Thymus (tissue), 11 donors: Measurements from ENCODE around the gene CFP. TPM values are rescaled to one million over a fixed set of nuclear protein-coding genes. Genes with fewer than 3 reads are reported as not detected.
A peak's percentile ranks its signal among the peaks of the same experiment; 100 is the strongest.

Experiments used
- DNase-seq, 9 donors: peaks; one replicate each; pipeline ENCODE4 v3.0.0-alpha.2; 2013; ENCODE audit warnings: low spot score in 9 of 9, low read depth in 6 of 9, missing footprints in 1 of 9
- H3K27ac ChIP-seq, 2 donors: one replicate each; pipeline ENCODE4 v1.5.1; 2013; ENCODE audit warnings: control low read depth in 1 of 2, low read depth in 1 of 2, low read length in 1 of 2, mild to moderate bottlenecking in 1 of 2, moderate library complexity in 1 of 2
- H3K27me3 ChIP-seq, 2 donors: one replicate each; pipeline ENCODE4 v1.5.1; 2013; ENCODE audit warnings: low read length in 1 of 2; ENCODE audit not compliant: control insufficient read depth in 2 of 2, insufficient read depth in 1 of 2
- H3K36me3 ChIP-seq, 2 donors: one replicate each; pipeline ENCODE4 v1.5.1; 2013; ENCODE audit warnings: low read length in 1 of 2, mild to moderate bottlenecking in 1 of 2, moderate library complexity in 1 of 2; ENCODE audit not compliant: control insufficient read depth in 2 of 2, insufficient read depth in 2 of 2
- H3K4me1 ChIP-seq, 2 donors: one replicate each; pipeline ENCODE4 v1.5.1; 2013; ENCODE audit warnings: low read length in 2 of 2; ENCODE audit not compliant: control insufficient read depth in 2 of 2, insufficient read depth in 2 of 2
- H3K4me3 ChIP-seq, 2 donors: one replicate each; pipeline ENCODE4 v1.5.1; 2013; ENCODE audit warnings: low read length in 2 of 2, control low read depth in 1 of 2, mild to moderate bottlenecking in 1 of 2
- H3K9me3 ChIP-seq, 2 donors: one replicate each; pipeline ENCODE4 v1.5.1; 2013; ENCODE audit warnings: low read length in 1 of 2, mild to moderate bottlenecking in 1 of 2; ENCODE audit not compliant: control insufficient read depth in 2 of 2, insufficient read depth in 1 of 2
- WGBS: extraction: QIAGEN DNeasy Blood & Tissue Kit; methylation state at CpG from one replicate; pipeline ENCODE4 v1.1.7; 2013; 5-methylcytosine and 5-hydroxymethylcytosine counted together
- polyA plus RNA-seq: library from polyadenylated mRNA; stranded (reverse); fragments of 200-250 nt; gene quantifications from one replicate; pipeline ENCODE4 v1.2.3, GENCODE V29; 2013
- total RNA-seq: library from RNA; stranded (reverse); fragments of 120-200 nt; gene quantifications from one replicate; pipeline ENCODE4 v1.2.4, GENCODE V29; 2013
- donor health status: healthy.

The CFP gene
- total and polyA plus RNA-seq, 2 donors, result 19.8 to 27.8 TPM

- no peak for DNase-seq
- WGBS, result 96% methylated on average over 10 of the region's 10 CpGs
- Histone ChIP-seq H3K4me3 (no peak overlapping the region), H3K27ac (no peak overlapping the region), H3K9me3 (no peaks in the 10 kb centered on the region), H3K36me3 (peaks cover 7 to 10% of the 10 kb centered on the region in 2 donors), H3K4me1 (peaks cover 6 to 12% of the 10 kb centered on the region in 2 donors), H3K27me3 (no peaks in the 10 kb centered on the region)
Measured at GRCh38 chrX:47645530-47645929, 15.8 kb upstream of the CFP start.

- DNase-seq, result no peak
- Histone ChIP-seq H3K4me1 (peaks cover 6 to 12% of the 10 kb centered on the region in 2 donors), H3K27me3 (no peaks in the 10 kb centered on the region), H3K27ac (no peak overlapping the region), H3K9me3 (peaks cover 0 to 2% of the 10 kb centered on the region in 2 donors), H3K4me3 (no peak overlapping the region), H3K36me3 (peaks cover 11 to 18% of the 10 kb centered on the region in 2 donors)
- 93% methylated on average over 12 of the region's 12 CpGs for WGBS
Measured at GRCh38 chrX:47644557-47645091, 14.9 kb upstream of the CFP start.

GRCh38 chrX:47643926-47644325, 14.2 kb upstream of the CFP start:
- DNase-seq, result no peak
- WGBS, result 72% methylated on average over 2 of the region's 2 CpGs

GRCh38 chrX:47638816-47639215, 9.1 kb upstream of the CFP start:
- H3K4me1 ChIP-seq, result peaks cover 0 to 6% of the 10 kb centered on the region in 2 donors
- WGBS, result 97% methylated on average over 14 of the region's 14 CpGs
- no peaks in the 10 kb centered on the region for H3K27me3 ChIP-seq
- H3K9me3 ChIP-seq, result peaks cover 0 to 2% of the 10 kb centered on the region in 2 donors
- H3K27ac ChIP-seq, result no peak overlapping the region
- H3K36me3 ChIP-seq, result peaks cover 27 to 31% of the 10 kb centered on the region in 2 donors
- H3K4me3 ChIP-seq, result no peak overlapping the region
- DNase-seq, result no peak

More at GRCh38 chrX:47643926-47644325, 14.2 kb upstream of the CFP start:
- peaks cover 0 to 2% of the 10 kb centered on the region in 2 donors for H3K9me3 ChIP-seq
- peaks cover 5 to 7% of the 10 kb centered on the region in 2 donors for H3K4me1 ChIP-seq
- H3K27me3 ChIP-seq, result no peaks in the 10 kb centered on the region
- H3K4me3 ChIP-seq, result no peak overlapping the region
- H3K36me3 ChIP-seq, result peaks cover 15 to 21% of the 10 kb centered on the region in 2 donors
- H3K27ac ChIP-seq, result no peak overlapping the region

- no peaks in the 10 kb centered on the region for H3K27me3 ChIP-seq
- peak overlapping the region; percentile 49 to 57 for H3K4me3 ChIP-seq
- 10% methylated on average over 31 of the region's 31 CpGs for WGBS
Measured at GRCh38 chrX:47637546-47638195, 7.9 kb upstream of the CFP start.

GRCh38 chrX:47634871-47635575, 5.3 kb upstream of the CFP start:
- WGBS, result 90% methylated on average over 16 of the region's 16 CpGs
- no peak for DNase-seq
- no peak overlapping the region for H3K4me3 ChIP-seq
- H3K27ac ChIP-seq, result no peak overlapping the region
- no peaks in the 10 kb centered on the region for H3K27me3 ChIP-seq
- H3K36me3 ChIP-seq, result peaks cover 12 to 22% of the 10 kb centered on the region in 2 donors
- H3K9me3 ChIP-seq, result no peaks in the 10 kb centered on the region
- peaks cover 0 to 11% of the 10 kb centered on the region in 2 donors for H3K4me1 ChIP-seq

More at GRCh38 chrX:47637546-47638195, 7.9 kb upstream of the CFP start:
- Histone ChIP-seq H3K4me1 (peaks cover 0 to 6% of the 10 kb centered on the region in 2 donors), H3K36me3 (peaks cover 27 to 31% of the 10 kb centered on the region in 2 donors), H3K27ac (no peak overlapping the region), H3K9me3 (peaks cover 0 to 2% of the 10 kb centered on the region in 2 donors)
- DNase-seq, result peak in 3 of 9 donors; percentile 51 to 72 (median 51)

- Histone ChIP-seq H3K27ac (no peak overlapping the region), H3K4me1 (peaks cover 1 to 18% of the 10 kb centered on the region in 2 donors), H3K27me3 (no peaks in the 10 kb centered on the region), H3K9me3 (no peaks in the 10 kb centered on the region), H3K36me3 (peaks cover 6 to 16% of the 10 kb centered on the region in 2 donors), H3K4me3 (no peak overlapping the region)
- 88% methylated on average over 14 of the region's 14 CpGs for WGBS
- DNase-seq, result no peak
Measured at GRCh38 chrX:47633689-47634590, 4.2 kb upstream of the CFP start.

- Histone ChIP-seq H3K4me3 (no peak overlapping the region), H3K9me3 (no peaks in the 10 kb centered on the region), H3K27ac (no peak overlapping the region), H3K36me3 (peaks cover 5 to 17% of the 10 kb centered on the region in 2 donors), H3K27me3 (no peaks in the 10 kb centered on the region), H3K4me1 (peaks cover 2 to 17% of the 10 kb centered on the region in 2 donors)
- no peak for DNase-seq
- 75% methylated on average over 4 of the region's 4 CpGs for WGBS
Measured at GRCh38 chrX:47632666-47633065, 2.9 kb upstream of the CFP start.
